A204.1 (cell line): Measurements from ENCODE around the gene LRRC32.

Experiments
- FAIRE-seq: peaks from 2 replicates; lab custom pipeline; 2012; peaks lifted over from hg19 to GRCh38; lab: Jason Lieb, UNC

LRRC32 gene

GRCh38 chr11:76662656-76663485 lies 7.7 kb downstream of the LRRC32 start:
- FAIRE-seq: no peak

GRCh38 chr11:76661834-76662434 lies 8.6 kb downstream of the LRRC32 start:
- FAIRE-seq: no peak

GRCh38 chr11:76661306-76661751 lies 9.2 kb downstream of the LRRC32 start:
- FAIRE-seq: no peak

GRCh38 chr11:76660533-76661305 lies 9.8 kb downstream of the LRRC32 start:
- no peak for FAIRE-seq

GRCh38 chr11:76659672-76660532 lies 10.6 kb downstream of the LRRC32 start:
- no peak for FAIRE-seq

- FAIRE-seq: no peak
Measured at GRCh38 chr11:76658651-76659650, 11.6 kb downstream of the LRRC32 start.

- no peak for FAIRE-seq
Measured at GRCh38 chr11:76658231-76658630, 12.3 kb downstream of the LRRC32 start.

- FAIRE-seq: no peak
Measured at GRCh38 chr11:76657187-76658170, 13.1 kb downstream of the LRRC32 start.

GRCh38 chr11:76656571-76657081 lies 13.9 kb downstream of the LRRC32 start:
- FAIRE-seq: no peak

GRCh38 chr11:76656050-76656531 lies 14.5 kb downstream of the LRRC32 start:
- FAIRE-seq: no peak

- FAIRE-seq: no peak
Measured at GRCh38 chr11:76655501-76656049, 15.0 kb downstream of the LRRC32 start.

GRCh38 chr11:76654980-76655379 lies 15.6 kb downstream of the LRRC32 start:
- no peak for FAIRE-seq

- no peak for FAIRE-seq
Measured at GRCh38 chr11:76654298-76654851, 16.2 kb downstream of the LRRC32 start.

GRCh38 chr11:76653674-76654284 lies 16.8 kb downstream of the LRRC32 start:
- FAIRE-seq: no peak

- no peak for FAIRE-seq
Measured at GRCh38 chr11:76653012-76653673, 17.4 kb downstream of the LRRC32 start.

- FAIRE-seq: no peak
Measured at GRCh38 chr11:76649851-76650372, 20.6 kb downstream of the LRRC32 start.

GRCh38 chr11:76649011-76649410 lies 21.5 kb downstream of the LRRC32 start:
- FAIRE-seq: no peak
